GM19455 (cell line): ENCODE results near the gene CALHM2.

ENCODE experiments used
- ATAC-seq: cut with Tn5 transposase; IDR thresholded peaks from one replicate; pipeline ENCODE4 v1.9.1; 2021; ENCODE audit not compliant: unreplicated experiment

Gene CALHM2

GRCh38 chr10:103451091-103451813, 918 bp downstream of the CALHM2 start:
- ATAC-seq = no peak

GRCh38 chr10:103450201-103450695, 1.9 kb downstream of the CALHM2 start:
- ATAC-seq = no peak

DNA sequence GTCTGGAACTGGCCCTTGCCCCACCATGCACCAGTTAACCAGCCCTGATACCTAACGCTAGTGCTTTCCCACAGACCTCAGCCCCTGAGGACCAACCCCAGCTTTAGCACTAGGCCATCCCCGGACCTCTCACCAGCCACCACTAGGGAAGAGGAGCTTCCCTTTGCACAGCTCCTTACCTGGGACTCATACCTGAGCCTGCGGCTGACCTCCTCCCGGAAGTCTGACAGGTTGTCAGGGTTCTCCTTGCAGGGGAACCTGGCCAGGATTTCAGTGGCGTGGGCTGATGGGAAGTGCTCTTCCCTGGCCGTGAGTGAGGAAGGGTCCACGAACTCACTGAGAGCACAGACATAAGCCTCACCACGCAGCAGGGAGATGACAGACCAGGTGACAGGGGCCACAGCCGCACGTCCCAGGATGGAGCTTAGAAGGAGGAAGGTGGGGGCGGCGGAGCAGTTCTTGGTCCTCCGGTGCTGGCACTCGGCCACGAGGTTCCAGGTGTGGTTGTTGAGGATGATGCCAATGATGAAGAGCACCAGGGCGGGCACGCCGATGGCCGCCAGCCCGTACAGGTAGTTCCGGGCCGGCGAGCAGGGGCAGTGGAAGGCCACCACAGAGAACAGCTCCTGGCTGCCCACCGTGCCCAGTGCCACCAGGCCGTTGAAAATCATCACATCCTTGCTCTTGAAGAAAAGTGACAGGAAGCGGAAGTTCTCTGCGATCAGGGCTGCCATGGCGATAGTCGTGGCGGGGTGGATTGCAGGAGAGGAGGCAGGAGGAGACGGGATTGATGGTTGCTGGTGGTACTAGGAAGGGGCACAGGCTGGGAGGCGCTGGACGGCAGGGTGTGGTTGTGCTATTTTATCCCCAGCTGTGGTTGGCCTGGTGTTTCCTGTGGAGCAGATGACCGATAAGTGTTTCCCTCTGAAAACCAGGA, 2.7 kb downstream of the CALHM2 start:
- ATAC-seq = no peak

DNA sequence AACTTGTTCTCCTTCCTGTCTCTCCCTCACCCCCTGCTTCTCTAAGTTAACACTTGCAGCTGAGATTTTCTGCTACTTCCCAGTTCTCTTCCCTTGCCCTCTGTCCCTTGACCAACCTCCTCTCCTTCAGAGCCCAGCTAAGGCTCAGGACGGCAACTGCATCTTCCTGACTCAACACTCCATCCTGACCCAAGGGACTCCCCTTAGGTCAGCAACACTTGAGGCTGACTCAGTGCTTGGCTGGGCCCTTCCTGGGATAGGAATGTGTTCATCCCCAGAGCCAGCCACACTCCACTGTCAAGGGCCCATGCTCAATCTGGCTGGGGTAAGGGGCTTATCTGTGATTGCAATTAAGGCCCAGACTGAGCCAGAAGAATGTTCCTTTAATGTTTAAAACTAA, 3.4 kb downstream of the CALHM2 start:
- no peak for ATAC-seq

GRCh38 chr10:103447187-103447586, 5.0 kb downstream of the CALHM2 start:
- ATAC-seq = no peak

GRCh38 chr10:103445767-103446567, 6.2 kb downstream of the CALHM2 start:
- ATAC-seq = no peak

DNA sequence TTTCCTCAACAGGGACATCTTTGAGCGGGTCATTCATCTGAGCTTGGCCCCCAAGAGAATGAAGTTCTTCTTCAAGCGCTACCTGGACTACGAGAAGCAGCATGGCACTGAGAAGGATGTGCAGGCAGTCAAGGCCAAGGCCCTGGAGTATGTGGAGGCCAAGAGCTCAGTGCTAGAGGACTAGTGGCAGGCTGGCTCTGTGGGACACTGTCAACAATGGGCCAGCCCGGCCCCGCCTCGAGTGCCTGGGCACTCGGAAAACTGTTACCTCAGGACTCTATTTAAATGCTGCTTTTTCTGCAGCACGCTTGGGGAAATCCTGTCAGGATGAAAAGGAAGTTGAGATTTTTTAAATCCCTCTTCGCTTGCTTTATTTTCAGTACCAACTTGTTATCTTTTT, 6.8 kb downstream of the CALHM2 start:
- ATAC-seq = no peak

DNA sequence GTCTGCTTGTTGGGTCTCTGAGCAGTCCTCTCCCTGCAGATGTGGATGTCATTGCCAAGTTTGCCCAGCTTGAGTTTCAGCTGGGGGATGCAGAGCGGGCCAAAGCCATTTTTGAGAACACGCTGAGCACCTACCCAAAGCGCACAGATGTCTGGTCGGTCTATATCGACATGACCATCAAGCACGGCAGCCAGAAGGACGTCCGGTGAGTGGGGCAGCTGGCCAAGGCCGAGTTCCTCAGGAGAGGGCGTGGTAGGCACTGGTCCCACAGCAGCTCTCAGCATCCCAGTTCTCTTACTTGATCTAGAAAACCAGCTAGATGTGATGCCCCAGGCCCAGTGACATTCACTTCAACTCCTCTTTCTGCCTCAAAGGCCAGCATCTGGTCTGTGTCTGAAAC, 7.7 kb downstream of the CALHM2 start:
- ATAC-seq = no peak

DNA sequence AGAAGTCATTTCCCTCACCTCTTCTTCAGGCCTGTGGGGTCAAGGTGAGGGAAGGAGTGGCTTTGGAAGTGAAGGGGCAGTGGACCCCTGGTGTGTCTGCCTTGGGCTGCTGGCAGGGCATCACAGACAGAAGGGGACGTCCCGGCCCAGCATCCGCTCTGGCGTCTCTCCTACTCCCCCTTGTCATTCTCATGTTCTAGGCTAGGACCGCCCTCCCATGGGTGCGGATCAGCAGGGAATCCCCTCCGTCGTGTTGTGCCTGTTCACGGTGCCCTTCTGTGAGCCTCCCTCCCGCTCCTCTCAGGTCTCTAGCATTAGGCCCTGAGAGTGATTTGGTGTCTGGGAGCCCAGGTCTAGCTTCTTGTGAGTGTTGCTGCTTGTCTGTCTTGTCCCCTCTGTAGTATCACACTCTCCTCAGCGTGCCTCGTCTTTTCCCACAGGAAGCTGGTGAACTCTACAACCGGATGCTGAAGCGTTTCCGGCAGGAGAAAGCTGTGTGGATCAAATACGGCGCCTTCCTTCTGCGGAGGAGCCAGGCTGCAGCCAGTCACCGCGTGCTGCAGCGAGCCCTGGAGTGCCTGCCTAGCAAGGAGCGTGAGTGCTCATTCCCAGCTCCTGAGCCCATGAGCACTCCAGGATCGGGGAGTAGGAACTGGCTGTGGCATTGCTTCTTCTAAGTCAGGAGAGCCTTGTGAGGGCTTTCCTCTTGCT, 8.5 kb downstream of the CALHM2 start:
- ATAC-seq = no peak

GRCh38 chr10:103442031-103442461, 10.1 kb downstream of the CALHM2 start:
- no peak for ATAC-seq

GRCh38 chr10:103441611-103442010, 10.6 kb downstream of the CALHM2 start:
- ATAC-seq = no peak

DNA sequence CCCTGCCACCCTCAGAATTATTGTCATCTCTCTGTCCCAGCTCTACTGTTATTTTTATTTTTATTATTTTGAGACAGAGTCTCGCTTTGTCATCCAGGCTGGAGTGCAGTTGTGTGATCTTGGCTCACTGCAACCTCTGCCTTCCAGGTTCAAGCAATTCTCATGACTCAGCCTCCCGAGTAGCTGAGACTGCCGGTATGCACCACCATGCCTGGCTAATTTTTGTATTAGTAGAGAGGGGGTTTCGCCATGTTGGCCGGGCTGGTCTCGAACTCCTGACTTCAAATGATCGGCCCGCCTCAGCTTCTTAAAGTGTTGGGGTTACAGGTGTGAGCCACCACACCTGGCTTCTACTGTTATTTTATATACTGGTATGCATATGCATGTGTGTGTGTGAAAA, 11.0 kb downstream of the CALHM2 start:
- no peak for ATAC-seq

DNA sequence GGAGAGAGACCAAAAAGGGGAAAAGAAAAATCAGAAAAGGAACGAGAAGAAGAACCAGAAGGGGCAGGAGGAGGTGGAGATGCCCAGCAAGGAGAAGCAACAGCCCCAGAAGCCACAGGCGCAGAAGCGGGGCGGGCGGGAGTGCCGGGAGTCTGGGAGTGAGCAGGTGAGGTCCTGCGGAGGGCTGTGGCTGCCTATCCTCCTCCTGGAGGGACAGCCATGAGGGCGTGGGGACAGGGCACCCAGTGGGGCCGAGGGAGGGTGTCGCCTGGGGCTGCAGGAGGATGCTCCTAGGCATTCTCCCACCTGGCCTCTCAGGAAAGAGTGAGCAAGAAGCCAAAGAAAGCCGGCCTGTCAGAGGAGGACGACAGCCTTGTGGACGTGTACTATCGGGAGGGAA, 11.8 kb downstream of the CALHM2 start:
- ATAC-seq = no peak

GRCh38 chr10:103439776-103440175, 12.4 kb downstream of the CALHM2 start:
- no peak for ATAC-seq

GRCh38 chr10:103433858-103434257, 18.3 kb downstream of the CALHM2 start:
- no peak for ATAC-seq

DNA sequence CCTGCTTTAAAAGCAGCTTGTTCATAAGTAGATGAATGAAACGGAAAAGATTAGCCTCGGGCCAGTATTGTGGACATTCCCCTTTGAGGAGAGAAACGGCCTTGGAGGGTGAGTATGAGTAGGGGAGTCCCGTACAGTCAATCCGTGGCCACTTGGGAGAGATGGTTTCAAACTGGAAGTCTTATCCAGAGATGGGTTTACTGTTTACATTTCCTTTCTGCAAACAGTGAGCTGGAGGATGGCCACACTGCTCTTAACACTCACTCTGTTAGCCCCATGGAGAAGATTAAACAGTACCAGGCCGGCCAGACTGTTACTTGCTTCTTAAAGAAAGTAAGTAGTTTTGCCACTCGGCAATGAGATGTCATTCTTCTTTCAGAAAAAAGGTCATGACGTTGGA, 20.3 kb downstream of the CALHM2 start:
- no peak for ATAC-seq

DNA sequence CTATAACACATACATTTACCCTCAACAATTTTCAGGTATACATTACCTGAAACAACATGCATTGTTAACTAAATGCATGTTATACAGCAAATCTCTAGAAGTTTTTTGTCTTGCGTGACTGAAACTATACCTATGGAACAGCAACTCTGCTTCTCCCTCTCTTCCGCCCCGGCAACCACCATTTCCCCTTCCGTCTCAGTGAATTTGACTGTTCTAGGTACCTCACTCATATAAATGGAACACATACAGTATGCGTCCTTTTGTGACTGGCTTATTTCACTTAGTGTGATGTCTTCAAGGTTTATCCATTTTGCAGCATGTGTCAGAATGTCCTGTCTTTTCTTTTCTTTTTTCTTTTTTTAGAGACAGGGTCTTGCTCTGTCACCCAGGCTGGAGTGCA, 22.5 kb downstream of the CALHM2 start:
- no peak for ATAC-seq

- ATAC-seq = no peak
These were observed 23.1 kb downstream of the CALHM2 start for GRCh38 chr10:103428989-103429643.

DNA sequence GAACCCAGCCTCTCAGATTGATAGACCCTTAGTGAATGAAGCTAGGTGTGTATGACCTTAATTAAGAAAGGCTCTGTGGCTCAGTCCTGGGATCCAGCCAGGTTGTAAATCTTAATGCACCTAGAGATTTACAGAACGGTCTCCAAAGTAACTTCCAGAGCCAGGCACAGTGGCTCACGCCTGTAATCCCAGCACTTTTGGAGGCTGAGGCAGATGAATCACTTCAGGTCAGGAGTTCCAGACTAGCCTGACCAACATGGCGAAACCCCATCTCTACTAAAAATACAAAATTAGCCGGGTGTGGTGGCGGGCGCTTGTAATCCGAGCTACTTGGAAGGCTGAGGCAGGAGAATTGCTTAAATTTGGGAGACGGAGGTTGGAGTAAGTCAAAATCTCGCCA, 24.3 kb downstream of the CALHM2 start:
- ATAC-seq = no peak

DNA sequence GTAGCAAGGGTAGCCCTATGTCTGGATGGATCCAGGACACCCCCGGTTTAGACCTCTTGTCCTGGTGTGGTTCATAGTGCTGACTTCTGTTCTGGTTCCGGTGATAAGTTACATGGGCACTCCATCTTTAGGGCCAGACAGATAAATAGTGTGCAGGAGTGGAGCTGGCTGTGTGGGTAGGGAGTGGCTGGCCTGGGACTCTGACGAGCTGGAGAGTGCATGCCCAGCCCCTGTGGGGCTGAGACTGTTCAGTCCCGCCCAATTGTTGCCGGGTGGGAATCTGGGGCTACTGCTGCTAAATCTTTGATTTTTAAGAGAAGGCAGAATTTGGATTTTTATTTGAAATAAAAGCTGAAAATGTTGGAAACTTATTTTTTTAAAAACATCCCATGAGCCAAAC, 28.4 kb downstream of the CALHM2 start:
- no peak for ATAC-seq
